ENCODE results near the gene AGAP2. TPM values are rescaled to one million over a fixed set of nuclear protein-coding genes. Genes with fewer than 3 reads are reported as not detected.

AGAP2 gene
- total and polyA plus RNA-seq, 2 of the 8 experiments (the other 6 are each of a cell fraction or from before 2014, with no cell fraction given) = 1.5 TPM

GRCh38 chr12:57772429-57773322 lies 34.1 kb upstream of the AGAP2 start, which contains the start of gene EEF1AKMT3 (continued):
- TF ChIP-seq E2F6 (IDR thresholded peaks at IDR 0.05) = no peak
- peak; percentile 79 for TF ChIP-seq KDM4A (IDR thresholded peaks at IDR 0.05; ENCODE audit: low read depth, low read length, severe bottlenecking)
- TF ChIP-seq SUZ12 (IDR thresholded peaks at IDR 0.05; ENCODE audit: low read length) = peak; percentile 33; the same call in 1 of the 2 replicates
- no peak for TF ChIP-seq RNF2 (IDR thresholded peaks at IDR 0.05; ENCODE audit: borderline replicate concordance, low read depth, low read length, missing control alignments, poor library complexity, severe bottlenecking)
- TF ChIP-seq TCF12 (IDR thresholded peaks at IDR 0.05; ENCODE audit: low read depth, low read length) = no peak
- no peak for TF ChIP-seq MAX (IDR thresholded peaks at IDR 0.05)
- TF ChIP-seq SP2 (IDR thresholded peaks at IDR 0.05; ENCODE audit: low read length) = no peak
- TF ChIP-seq JUN (IDR thresholded peaks at IDR 0.05; ENCODE audit: low read depth, low read length) = no peak
- TF ChIP-seq RFX5 (IDR thresholded peaks at IDR 0.05; ENCODE audit: borderline replicate concordance, low read depth, low read length) = no peak
- TF ChIP-seq KDM5A (IDR thresholded peaks at IDR 0.05; ENCODE audit: low read length) = no peak
- TF ChIP-seq SIN3A (conservative IDR thresholded peaks at IDR 0.05 in 1 of 2, IDR thresholded peaks at IDR 0.05 in 1 of 2; ENCODE audit: low read depth in 1 of 2, low read length in 2 of 2) = no peak
